SK-N-SH treated with all-trans-retinoic acid at 6 μM for 48 hours (cell line): Measurements from ENCODE around the gene ARHGAP15.

ENCODE experiments used
- ARNTL ChIP-seq: fragments of 450-650 bp; formaldehyde crosslinking; IDR thresholded peaks from 2 replicates; pipeline ENCODE4 v1.5.0; 2020; ENCODE audit warnings: low read depth, mild to moderate bottlenecking, moderate library complexity, borderline replicate concordance
- RARB ChIP-seq: fragments of 250-450 bp; sonication (Bioruptor Pico); IDR thresholded peaks from 2 replicates; pipeline ENCODE4 v1.8.0; 2021; ENCODE audit warnings: mild to moderate bottlenecking, moderate library complexity
- TF ChIP-seq, protein P1 (sequence below): fragments of 250-450 bp; sonication (Bioruptor Pico); IDR thresholded peaks from 2 replicates; pipeline ENCODE4 v1.5.1; 2020; ENCODE audit warnings: low read depth, mild to moderate bottlenecking, moderate library complexity

- TF ChIP-seq RARB (CRISPR knock-in tag) (no peak), ARNTL (no peak)
- TF ChIP-seq, protein P1, sequence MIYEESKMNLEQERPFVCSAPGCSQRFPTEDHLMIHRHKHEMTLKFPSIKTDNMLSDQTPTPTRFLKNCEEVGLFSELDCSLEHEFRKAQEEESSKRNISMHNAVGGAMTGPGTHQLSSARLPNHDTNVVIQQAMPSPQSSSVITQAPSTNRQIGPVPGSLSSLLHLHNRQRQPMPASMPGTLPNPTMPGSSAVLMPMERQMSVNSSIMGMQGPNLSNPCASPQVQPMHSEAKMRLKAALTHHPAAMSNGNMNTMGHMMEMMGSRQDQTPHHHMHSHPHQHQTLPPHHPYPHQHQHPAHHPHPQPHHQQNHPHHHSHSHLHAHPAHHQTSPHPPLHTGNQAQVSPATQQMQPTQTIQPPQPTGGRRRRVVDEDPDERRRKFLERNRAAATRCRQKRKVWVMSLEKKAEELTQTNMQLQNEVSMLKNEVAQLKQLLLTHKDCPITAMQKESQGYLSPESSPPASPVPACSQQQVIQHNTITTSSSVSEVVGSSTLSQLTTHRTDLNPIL (CRISPR knock-in tag), result no peak
Measured at GRCh38 chr2:143754742-143755141, 625.5 kb downstream of the ARHGAP15 start.
